Stimulated activated memory B cell treated with anti-CD40 and anti-IgM and Interleukin-4, amounts not matched to agents 10 μg/mL and 1 μg/mL and 100 μg/mL, for 72 hours (primary cell): Measurements from ENCODE around the gene APOBEC3A.
"Not testable (repeated sequence)": the region's sequence is repeated elsewhere in the genome, so short reads cannot be mapped to it uniquely, and the experiment has no call there.

ENCODE experiments used
- ATAC-seq: fragments of 150-1000 bp; cut with Tn5 transposase; 2 replicates; pipeline ENCODE4 v1.10.0; 2021
- H3K27ac Mint-ChIP-seq: one replicate; pipeline ENCODE4 v1.8.0; 2022; ENCODE audit warnings: mild to moderate bottlenecking, mixed read lengths
- H3K27me3 Mint-ChIP-seq: one replicate; pipeline ENCODE4 v1.8.0; 2022; ENCODE audit warnings: mixed read lengths
- H3K36me3 Mint-ChIP-seq: one replicate; pipeline ENCODE4 v1.8.0; 2022; ENCODE audit warnings: mixed read lengths
- H3K4me1 Mint-ChIP-seq: one replicate; pipeline ENCODE4 v1.8.0; 2022; ENCODE audit warnings: mixed read lengths
- H3K4me3 Mint-ChIP-seq: one replicate; pipeline ENCODE4 v1.8.0; 2022; ENCODE audit warnings: mild to moderate bottlenecking, moderate library complexity, mixed read lengths
- H3K9me3 Mint-ChIP-seq: one replicate; pipeline ENCODE4 v1.8.0; 2022; ENCODE audit warnings: mixed read lengths

APOBEC3A gene

DNA sequence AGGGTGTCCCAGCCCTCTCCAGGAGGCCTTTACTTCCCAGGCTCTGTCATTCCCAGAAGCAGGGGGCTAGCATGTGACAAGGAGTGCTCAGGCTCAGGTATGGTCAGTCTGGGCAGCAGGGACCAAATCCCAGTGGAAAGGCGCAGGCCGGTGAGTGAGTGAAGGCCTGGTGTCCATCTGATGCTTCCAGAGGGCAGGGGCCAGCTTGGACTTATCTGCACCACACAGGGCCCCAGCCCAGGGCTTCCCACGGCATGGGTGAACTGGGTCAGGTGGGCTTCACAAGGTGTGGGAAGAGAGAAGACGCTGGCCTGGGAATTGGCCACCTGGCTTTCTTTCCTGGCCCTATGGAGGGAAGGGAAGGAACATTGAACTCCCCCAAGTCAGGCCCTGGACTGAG, 20.4 kb upstream of the APOBEC3A start:
- peaks cover 17% of the 10 kb centered on the region for H3K4me1 Mint-ChIP-seq
- H3K27me3 Mint-ChIP-seq: peaks cover 45% of the 10 kb centered on the region
- H3K4me3 Mint-ChIP-seq: no peak overlapping the region
- H3K36me3 Mint-ChIP-seq: no peaks in the 10 kb centered on the region
- no peaks in the 10 kb centered on the region for H3K9me3 Mint-ChIP-seq
- no peak overlapping the region for H3K27ac Mint-ChIP-seq
- no peak for ATAC-seq

GRCh38 chr22:38937541-38937940, 19.9 kb upstream of the APOBEC3A start:
- Mint-ChIP-seq H3K27me3 (peaks cover 45% of the 10 kb centered on the region), H3K36me3 (no peaks in the 10 kb centered on the region), H3K9me3 (no peaks in the 10 kb centered on the region), H3K4me1 (peaks cover 22% of the 10 kb centered on the region), H3K27ac (no peak overlapping the region), H3K4me3 (no peak overlapping the region)
- no peak for ATAC-seq

DNA sequence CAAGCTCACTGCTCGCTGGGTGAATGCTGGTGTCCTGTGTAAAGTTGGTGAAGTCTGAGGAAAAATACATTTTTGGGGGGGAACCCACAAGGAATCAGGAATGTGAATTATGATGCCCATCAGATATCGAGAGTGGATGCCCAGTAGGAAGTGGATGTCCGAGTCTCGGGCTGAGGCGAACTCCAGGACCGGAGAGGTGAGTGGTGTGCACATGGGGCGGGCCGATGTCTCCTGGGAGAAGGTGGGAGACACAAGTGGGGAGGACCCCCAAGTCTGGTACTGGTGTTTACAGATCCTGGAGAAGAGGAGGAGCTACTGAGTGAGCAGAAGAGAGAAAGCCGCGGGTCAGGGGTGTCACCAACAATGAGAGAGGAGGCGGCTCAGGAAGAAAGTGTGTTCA, 19.2 kb upstream of the APOBEC3A start:
- no peaks in the 10 kb centered on the region for H3K9me3 Mint-ChIP-seq
- peaks cover 50% of the 10 kb centered on the region for H3K27me3 Mint-ChIP-seq
- peaks cover 29% of the 10 kb centered on the region for H3K4me1 Mint-ChIP-seq
- ATAC-seq: no peak
- no peak overlapping the region for H3K27ac Mint-ChIP-seq
- no peak overlapping the region for H3K4me3 Mint-ChIP-seq
- H3K36me3 Mint-ChIP-seq: no peaks in the 10 kb centered on the region

GRCh38 chr22:38938925-38939324, 18.5 kb upstream of the APOBEC3A start:
- Mint-ChIP-seq H3K27me3 (peaks cover 54% of the 10 kb centered on the region), H3K27ac (no peak overlapping the region), H3K4me3 (no peak overlapping the region), H3K4me1 (peaks cover 36% of the 10 kb centered on the region), H3K9me3 (no peaks in the 10 kb centered on the region), H3K36me3 (no peaks in the 10 kb centered on the region)
- no peak for ATAC-seq

DNA sequence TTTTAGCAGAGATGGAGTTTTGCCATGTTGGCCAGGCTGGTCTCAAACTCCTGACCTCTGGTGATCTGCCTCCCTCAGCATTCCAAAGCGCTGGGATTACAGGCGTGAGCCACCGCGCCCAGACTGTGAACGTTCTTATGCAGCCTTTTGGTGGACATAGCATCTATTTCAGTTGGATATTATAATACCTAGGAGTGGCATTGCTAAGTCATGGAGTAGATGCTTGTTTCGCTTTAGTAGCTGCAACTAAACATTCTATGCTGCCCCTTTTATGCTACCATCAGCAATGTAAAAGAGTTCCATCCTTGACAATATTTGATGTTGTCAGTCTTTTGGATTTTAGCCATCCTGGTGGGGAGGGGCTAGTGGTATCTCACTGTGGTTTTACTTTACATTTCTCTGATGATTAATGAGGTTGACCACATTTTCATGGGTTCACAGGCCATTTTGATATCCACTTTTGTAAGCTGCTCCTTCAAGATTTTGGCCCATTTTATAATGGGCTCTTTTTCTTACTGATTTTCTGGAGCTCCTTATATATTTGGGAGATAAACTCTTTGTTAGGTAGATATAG, 16.5 kb upstream of the APOBEC3A start:
- peaks cover 51% of the 10 kb centered on the region for H3K4me1 Mint-ChIP-seq
- no peaks in the 10 kb centered on the region for H3K36me3 Mint-ChIP-seq
- peak overlapping the region; percentile 71 for H3K4me3 Mint-ChIP-seq
- no peak for ATAC-seq
- H3K9me3 Mint-ChIP-seq: no peaks in the 10 kb centered on the region
- peaks cover 59% of the 10 kb centered on the region for H3K27me3 Mint-ChIP-seq
- H3K27ac Mint-ChIP-seq: peak overlapping the region; percentile 69

DNA sequence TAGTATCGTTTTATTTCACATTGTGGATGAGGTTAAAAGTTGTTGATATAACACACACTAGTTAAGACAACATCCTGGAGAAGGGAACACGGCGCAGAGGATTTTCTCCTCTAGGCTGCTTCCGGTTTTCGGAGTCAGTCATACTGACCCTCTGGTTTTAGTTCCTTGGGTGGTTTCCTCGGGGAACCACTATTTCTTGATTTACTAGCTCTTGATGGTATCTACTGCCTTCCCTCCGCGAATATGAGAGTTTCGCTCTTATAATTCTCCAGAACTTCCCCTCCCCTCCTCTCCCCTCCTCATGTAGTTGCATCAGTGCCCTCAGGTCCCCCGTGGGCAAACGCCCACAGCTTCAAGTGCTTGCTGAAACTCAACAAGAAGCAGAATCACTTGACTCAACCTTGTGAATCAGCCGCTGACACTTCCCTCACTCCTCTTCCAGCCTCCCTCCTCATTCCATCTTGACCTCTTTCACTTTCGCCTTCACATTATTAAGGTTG, 15.9 kb upstream of the APOBEC3A start:
- peak overlapping the region; percentile 71 for H3K4me3 Mint-ChIP-seq
- H3K27me3 Mint-ChIP-seq: peaks cover 65% of the 10 kb centered on the region
- H3K4me1 Mint-ChIP-seq: peaks cover 47% of the 10 kb centered on the region
- peak overlapping the region; percentile 69 for H3K27ac Mint-ChIP-seq
- peak; percentile 92 for ATAC-seq
- no peaks in the 10 kb centered on the region for H3K36me3 Mint-ChIP-seq
- no peaks in the 10 kb centered on the region for H3K9me3 Mint-ChIP-seq

- peaks cover 68% of the 10 kb centered on the region for H3K27me3 Mint-ChIP-seq
- H3K4me3 Mint-ChIP-seq: peak overlapping the region; percentile 71
- ATAC-seq: no peak
- H3K9me3 Mint-ChIP-seq: no peaks in the 10 kb centered on the region
- H3K27ac Mint-ChIP-seq: peak overlapping the region; percentile 69
- peaks cover 59% of the 10 kb centered on the region for H3K4me1 Mint-ChIP-seq
- no peaks in the 10 kb centered on the region for H3K36me3 Mint-ChIP-seq
These were observed 14.7 kb upstream of the APOBEC3A start for GRCh38 chr22:38942702-38943101.

DNA sequence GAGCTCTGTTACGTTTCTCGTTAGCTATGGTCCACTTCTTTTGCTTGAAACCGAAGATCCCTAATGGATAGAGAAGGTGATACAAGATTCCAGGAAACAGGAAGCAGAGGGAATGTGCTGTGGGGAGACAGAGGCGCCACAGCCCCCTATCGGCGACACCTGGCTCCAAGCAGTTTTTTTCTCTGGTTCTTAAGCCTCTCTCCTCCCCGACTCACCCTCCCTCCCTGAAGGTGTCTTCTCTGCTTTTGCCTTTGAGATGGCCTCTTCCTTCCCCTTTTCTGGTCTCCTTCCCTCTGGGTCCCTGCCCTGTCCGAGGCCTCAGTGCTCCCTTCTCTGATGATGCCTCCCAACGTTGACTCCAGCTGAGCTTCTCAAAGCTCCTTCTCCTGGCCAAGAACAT, 14.2 kb upstream of the APOBEC3A start:
- Mint-ChIP-seq H3K4me3 (peak overlapping the region; percentile 71), H3K27ac (peak overlapping the region; percentile 69), H3K4me1 (peaks cover 64% of the 10 kb centered on the region), H3K36me3 (no peaks in the 10 kb centered on the region), H3K9me3 (no peaks in the 10 kb centered on the region), H3K27me3 (peaks cover 68% of the 10 kb centered on the region)
- ATAC-seq: no peak

DNA sequence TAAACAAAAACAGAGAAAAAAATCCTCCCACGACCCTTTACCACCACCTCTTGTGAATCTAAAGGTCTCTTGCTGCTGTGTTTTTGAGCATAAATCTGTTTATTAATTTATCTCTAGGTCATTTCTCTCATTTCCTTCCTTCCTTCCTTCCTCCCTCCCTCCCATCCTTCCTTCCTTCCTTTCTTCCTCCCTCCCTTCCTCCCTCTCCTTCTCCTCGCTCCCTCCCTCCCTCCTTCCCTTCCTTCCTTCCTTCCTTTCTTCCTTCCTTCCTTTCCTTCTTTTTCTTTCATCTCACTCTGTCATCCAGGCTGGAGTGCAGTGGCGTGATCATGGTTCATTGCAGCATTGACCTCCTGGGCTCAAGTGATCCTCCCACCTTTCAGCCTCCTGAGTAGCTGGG, 13.5 kb upstream of the APOBEC3A start:
- ATAC-seq: no peak
- peak overlapping the region; percentile 69 for H3K27ac Mint-ChIP-seq
- H3K4me1 Mint-ChIP-seq: peaks cover 64% of the 10 kb centered on the region
- H3K4me3 Mint-ChIP-seq: no peak overlapping the region
- peaks cover 62% of the 10 kb centered on the region for H3K27me3 Mint-ChIP-seq
- no peaks in the 10 kb centered on the region for H3K9me3 Mint-ChIP-seq
- H3K36me3 Mint-ChIP-seq: no peaks in the 10 kb centered on the region

- no peaks in the 10 kb centered on the region for H3K9me3 Mint-ChIP-seq
- peaks cover 59% of the 10 kb centered on the region for H3K27me3 Mint-ChIP-seq
- H3K4me1 Mint-ChIP-seq: peaks cover 64% of the 10 kb centered on the region
- H3K36me3 Mint-ChIP-seq: no peaks in the 10 kb centered on the region
- H3K27ac Mint-ChIP-seq: no peak overlapping the region
- ATAC-seq: no peak
- no peak overlapping the region for H3K4me3 Mint-ChIP-seq
These were observed 12.8 kb upstream of the APOBEC3A start for GRCh38 chr22:38944653-38945052.

- peaks cover 69% of the 10 kb centered on the region for H3K27me3 Mint-ChIP-seq
- not testable (repeated sequence) for H3K36me3 Mint-ChIP-seq, H3K4me3 Mint-ChIP-seq
These were observed 11.6 kb upstream of the APOBEC3A start for GRCh38 chr22:38945706-38946338.

GRCh38 chr22:38946771-38947170, 10.6 kb upstream of the APOBEC3A start:
- H3K4me1 Mint-ChIP-seq: peaks cover 55% of the 10 kb centered on the region
- peak overlapping the region; percentile 65 for H3K27ac Mint-ChIP-seq
- no peak overlapping the region for H3K4me3 Mint-ChIP-seq

More at GRCh38 chr22:38945706-38946338, 11.6 kb upstream of the APOBEC3A start:
- H3K9me3 Mint-ChIP-seq, ATAC-seq, H3K27ac Mint-ChIP-seq: not testable (repeated sequence)
- peaks cover 64% of the 10 kb centered on the region for H3K4me1 Mint-ChIP-seq

DNA sequence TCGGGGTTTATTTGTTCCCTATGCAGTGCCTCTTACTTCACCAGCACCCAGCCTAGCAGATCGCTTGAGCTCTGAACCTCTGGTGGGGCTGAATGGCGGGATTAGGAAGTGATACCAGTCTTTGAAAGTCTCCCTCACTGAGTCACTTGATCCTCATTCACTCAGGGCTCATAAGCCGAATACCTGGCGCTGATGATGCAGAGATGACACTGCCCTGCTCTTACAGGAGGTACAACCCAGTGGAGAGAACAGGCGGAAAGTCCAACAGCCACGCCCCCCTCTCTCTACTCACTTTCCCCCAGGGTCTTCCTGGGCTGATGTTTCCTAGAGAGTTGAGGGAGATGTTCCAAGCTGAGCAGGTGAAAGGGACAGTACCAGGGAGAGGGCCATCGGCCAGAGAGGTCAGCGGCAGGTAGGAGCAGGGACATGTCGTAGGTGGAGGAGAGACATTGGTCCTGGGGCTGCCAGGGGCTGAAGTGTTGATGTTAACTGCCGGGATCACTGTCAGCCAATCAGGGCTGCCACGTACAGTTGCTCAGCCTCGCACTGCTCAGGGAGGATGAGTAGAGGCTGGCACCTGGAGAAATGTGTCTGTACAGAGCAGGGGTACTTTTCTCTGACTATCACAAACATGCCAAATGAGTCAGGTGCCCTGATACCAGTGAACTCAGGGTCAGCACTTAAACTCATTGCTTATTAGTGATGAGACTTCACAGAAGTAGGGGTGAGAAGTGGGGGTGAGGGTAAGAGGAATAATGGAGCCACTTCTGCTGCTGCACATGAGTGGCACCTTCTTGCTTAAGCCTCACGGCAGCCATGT, 9.9 kb upstream of the APOBEC3A start:
- Mint-ChIP-seq H3K27me3 (peaks cover 73% of the 10 kb centered on the region), H3K36me3 (no peaks in the 10 kb centered on the region), H3K9me3 (no peaks in the 10 kb centered on the region), H3K27ac (peak overlapping the region; percentile 65), H3K4me3 (no peak overlapping the region), H3K4me1 (peaks cover 50% of the 10 kb centered on the region)
- peak; percentile 89 for ATAC-seq

More at GRCh38 chr22:38946771-38947170, 10.6 kb upstream of the APOBEC3A start:
- Mint-ChIP-seq H3K27me3 (peaks cover 69% of the 10 kb centered on the region), H3K9me3 (no peaks in the 10 kb centered on the region), H3K36me3 (no peaks in the 10 kb centered on the region)
- no peak for ATAC-seq

GRCh38 chr22:38948181-38948940, 9.0 kb upstream of the APOBEC3A start:
- ATAC-seq: no peak
- no peak overlapping the region for H3K4me3 Mint-ChIP-seq
- peak overlapping the region; percentile 65 for H3K27ac Mint-ChIP-seq
- H3K4me1 Mint-ChIP-seq: peaks cover 47% of the 10 kb centered on the region
- H3K36me3 Mint-ChIP-seq: no peaks in the 10 kb centered on the region
- peaks cover 75% of the 10 kb centered on the region for H3K27me3 Mint-ChIP-seq
- H3K9me3 Mint-ChIP-seq: no peaks in the 10 kb centered on the region

- H3K4me1 Mint-ChIP-seq: peaks cover 42% of the 10 kb centered on the region
- no peaks in the 10 kb centered on the region for H3K9me3 Mint-ChIP-seq
- H3K27me3 Mint-ChIP-seq: peaks cover 61% of the 10 kb centered on the region
- no peak overlapping the region for H3K4me3 Mint-ChIP-seq
- H3K27ac Mint-ChIP-seq: no peak overlapping the region
- no peak for ATAC-seq
- no peaks in the 10 kb centered on the region for H3K36me3 Mint-ChIP-seq
These were observed 7.5 kb upstream of the APOBEC3A start for GRCh38 chr22:38949889-38950405.
